Spleen (tissue), 7 donors: ENCODE data around the gene ASAP2.

Experiments
- POLR2A ChIP-seq, 3 donors: fragments of 450-650 bp; IDR thresholded peaks; one replicate each; pipeline ENCODE4 v1.5.1; 2017; ENCODE audit warnings: antibody characterized with exemption in 3 of 3, mild to moderate bottlenecking in 1 of 3
- TF ChIP-seq, protein P1 (sequence below), 11 experiments: fragments of 200-600 bp in 7 of 11; fragments of 450-650 bp in 4 of 11; sonication (generic) in 4 of 11; IDR thresholded peaks in 8 of 11; conservative IDR thresholded peaks in 3 of 11; 1 replicate in 7 of 11; 2 replicates in 4 of 11; pipeline versions ENCODE4 v1.4.0 to v1.8.0; 2016 to 2021; ENCODE audit warnings: antibody characterized with exemption in 11 of 11, inconsistent platforms in 4 of 11, mild to moderate bottlenecking in 1 of 11
- donor health status: DM: no; HTN: no; CAD: no; lungs with moderate emphysema.
- donor health status: DM: no; HTN: no; CAD: no.
- donor health status: DM: no; HTN: no; CAD: no.

GRCh38 chr2:9169349-9170107 is 37.1 kb upstream of the ASAP2 start:
- TF ChIP-seq, protein P1, sequence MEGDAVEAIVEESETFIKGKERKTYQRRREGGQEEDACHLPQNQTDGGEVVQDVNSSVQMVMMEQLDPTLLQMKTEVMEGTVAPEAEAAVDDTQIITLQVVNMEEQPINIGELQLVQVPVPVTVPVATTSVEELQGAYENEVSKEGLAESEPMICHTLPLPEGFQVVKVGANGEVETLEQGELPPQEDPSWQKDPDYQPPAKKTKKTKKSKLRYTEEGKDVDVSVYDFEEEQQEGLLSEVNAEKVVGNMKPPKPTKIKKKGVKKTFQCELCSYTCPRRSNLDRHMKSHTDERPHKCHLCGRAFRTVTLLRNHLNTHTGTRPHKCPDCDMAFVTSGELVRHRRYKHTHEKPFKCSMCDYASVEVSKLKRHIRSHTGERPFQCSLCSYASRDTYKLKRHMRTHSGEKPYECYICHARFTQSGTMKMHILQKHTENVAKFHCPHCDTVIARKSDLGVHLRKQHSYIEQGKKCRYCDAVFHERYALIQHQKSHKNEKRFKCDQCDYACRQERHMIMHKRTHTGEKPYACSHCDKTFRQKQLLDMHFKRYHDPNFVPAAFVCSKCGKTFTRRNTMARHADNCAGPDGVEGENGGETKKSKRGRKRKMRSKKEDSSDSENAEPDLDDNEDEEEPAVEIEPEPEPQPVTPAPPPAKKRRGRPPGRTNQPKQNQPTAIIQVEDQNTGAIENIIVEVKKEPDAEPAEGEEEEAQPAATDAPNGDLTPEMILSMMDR (IDR thresholded peaks at IDR 0.05 in 8 of 11, conservative IDR thresholded peaks at IDR 0.05 in 3 of 11): no peak
- no peak for TF ChIP-seq POLR2A (IDR thresholded peaks at IDR 0.05)
